Astrocyte of the cerebellum (primary cell): Measurements from ENCODE around the gene GALR3.
A peak's percentile ranks its signal among the peaks of the same experiment; 100 is the strongest.

Experiments used
- DNase-seq: peaks from one replicate; pipeline ENCODE4 v3.0.0-alpha.2; 2011; ENCODE audit warnings: low read depth
- H3K4me3 ChIP-seq: 2 replicates; pipeline ENCODE4 v1.5.1; 2011; ENCODE audit warnings: mild to moderate bottlenecking, low read depth, low read length, moderate library complexity
- in situ Hi-C: cut with HindIII; loops from 2 replicates; pipeline ENCODE4 v1.10.0; 2017; ENCODE audit warnings: low sequenced_read_pairs
- TF ChIP-seq, protein P1 (sequence below): IDR thresholded peaks from 2 replicates; pipeline ENCODE4 v1.5.1; 2012; ENCODE audit warnings: low read length, low read depth, moderate library complexity, mild to moderate bottlenecking; ENCODE audit errors: missing control alignments

GALR3 gene

DNA sequence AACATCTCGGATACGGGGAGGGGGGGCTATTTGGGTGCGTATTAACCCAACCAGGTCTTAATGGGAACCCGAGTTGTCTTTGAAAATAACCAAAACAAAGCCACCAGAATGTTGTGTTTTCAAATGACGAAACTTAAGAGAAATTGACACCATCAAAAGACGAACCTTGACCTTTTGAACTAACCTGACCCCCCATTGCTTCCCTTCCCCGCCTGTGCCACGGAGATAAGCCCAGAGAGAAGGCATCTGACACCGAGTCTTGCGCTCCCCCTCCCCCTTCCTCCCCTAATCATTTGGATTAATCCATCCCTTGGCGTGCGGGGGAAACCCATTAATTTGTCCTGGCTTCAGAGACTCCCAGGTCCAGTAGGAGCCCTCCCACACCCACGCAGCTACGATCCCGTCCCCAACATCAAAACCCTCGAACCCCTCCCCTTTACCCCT is 20.0 kb upstream of the GALR3 start:
- no peak overlapping the region for H3K4me3 ChIP-seq
- in situ Hi-C loops, result no loop called here
- TF ChIP-seq, protein P1, sequence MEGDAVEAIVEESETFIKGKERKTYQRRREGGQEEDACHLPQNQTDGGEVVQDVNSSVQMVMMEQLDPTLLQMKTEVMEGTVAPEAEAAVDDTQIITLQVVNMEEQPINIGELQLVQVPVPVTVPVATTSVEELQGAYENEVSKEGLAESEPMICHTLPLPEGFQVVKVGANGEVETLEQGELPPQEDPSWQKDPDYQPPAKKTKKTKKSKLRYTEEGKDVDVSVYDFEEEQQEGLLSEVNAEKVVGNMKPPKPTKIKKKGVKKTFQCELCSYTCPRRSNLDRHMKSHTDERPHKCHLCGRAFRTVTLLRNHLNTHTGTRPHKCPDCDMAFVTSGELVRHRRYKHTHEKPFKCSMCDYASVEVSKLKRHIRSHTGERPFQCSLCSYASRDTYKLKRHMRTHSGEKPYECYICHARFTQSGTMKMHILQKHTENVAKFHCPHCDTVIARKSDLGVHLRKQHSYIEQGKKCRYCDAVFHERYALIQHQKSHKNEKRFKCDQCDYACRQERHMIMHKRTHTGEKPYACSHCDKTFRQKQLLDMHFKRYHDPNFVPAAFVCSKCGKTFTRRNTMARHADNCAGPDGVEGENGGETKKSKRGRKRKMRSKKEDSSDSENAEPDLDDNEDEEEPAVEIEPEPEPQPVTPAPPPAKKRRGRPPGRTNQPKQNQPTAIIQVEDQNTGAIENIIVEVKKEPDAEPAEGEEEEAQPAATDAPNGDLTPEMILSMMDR, result no peak
- no peak for DNase-seq

DNA sequence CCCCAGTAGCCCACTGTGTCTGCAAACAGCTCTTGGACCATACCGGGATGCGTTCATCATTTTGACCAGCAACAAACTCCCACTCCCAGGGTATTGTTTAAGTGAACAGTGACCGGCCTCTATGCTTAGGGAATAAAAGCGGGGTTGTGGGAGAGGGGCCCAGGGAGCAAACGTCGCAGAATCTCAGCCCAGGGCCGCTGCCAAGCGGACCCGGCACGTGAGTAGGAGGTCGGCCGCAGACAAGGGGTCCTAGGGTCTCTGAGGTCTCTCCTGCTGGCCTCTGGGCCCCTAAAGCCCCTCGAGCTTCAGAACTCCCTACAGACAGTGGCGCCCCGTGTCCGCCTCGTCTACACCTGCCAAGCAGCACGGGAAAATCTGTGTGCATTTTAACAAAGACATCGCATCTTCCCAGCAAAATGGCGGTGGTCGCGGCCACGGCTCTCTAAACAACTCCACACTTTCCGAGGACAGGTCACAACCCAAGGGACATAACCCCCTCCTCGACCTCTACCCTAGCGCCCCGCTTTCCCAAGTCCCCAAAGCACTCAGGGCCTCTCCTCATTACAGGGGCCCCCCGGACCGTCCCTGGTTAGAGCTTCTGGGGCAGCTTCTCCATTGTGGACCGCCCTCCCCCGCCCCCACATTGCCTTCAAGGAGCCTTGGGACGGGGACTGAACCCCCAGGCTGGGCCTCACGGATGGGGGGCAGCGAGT is 19.4 kb upstream of the GALR3 start:
- no peak overlapping the region for H3K4me3 ChIP-seq
- TF ChIP-seq, protein P1, result no peak
- no peak for DNase-seq
- in situ Hi-C loops, result no loop called here

DNA sequence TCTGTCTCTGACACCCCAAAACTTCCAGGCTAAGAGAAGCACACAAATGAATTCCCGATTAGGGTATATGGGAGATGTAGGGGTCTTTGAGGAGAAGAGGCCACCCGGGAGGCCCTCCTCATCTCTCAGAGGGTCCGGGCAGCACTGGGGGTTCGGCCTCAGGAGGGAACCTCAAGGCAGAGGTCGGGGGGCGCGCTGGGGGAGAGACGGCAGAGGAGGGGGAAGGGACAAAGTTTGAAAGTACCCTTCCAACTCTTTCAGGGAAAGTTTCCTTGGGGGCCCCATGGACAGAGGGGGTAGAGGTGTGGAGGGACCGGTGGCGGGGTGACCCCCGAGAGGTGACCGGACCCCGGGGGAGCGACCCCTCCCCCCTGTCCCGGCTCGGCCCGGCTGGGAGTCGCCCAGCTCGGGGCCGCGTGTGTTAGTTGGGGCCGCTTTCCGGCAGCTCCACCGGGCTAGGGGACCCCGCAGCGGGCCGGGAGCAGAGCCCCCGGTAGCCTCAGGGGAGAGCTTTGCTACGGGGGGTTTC is 18.8 kb upstream of the GALR3 start:
- in situ Hi-C loops, result no loop called here
- TF ChIP-seq, protein P1, result no peak

DNA sequence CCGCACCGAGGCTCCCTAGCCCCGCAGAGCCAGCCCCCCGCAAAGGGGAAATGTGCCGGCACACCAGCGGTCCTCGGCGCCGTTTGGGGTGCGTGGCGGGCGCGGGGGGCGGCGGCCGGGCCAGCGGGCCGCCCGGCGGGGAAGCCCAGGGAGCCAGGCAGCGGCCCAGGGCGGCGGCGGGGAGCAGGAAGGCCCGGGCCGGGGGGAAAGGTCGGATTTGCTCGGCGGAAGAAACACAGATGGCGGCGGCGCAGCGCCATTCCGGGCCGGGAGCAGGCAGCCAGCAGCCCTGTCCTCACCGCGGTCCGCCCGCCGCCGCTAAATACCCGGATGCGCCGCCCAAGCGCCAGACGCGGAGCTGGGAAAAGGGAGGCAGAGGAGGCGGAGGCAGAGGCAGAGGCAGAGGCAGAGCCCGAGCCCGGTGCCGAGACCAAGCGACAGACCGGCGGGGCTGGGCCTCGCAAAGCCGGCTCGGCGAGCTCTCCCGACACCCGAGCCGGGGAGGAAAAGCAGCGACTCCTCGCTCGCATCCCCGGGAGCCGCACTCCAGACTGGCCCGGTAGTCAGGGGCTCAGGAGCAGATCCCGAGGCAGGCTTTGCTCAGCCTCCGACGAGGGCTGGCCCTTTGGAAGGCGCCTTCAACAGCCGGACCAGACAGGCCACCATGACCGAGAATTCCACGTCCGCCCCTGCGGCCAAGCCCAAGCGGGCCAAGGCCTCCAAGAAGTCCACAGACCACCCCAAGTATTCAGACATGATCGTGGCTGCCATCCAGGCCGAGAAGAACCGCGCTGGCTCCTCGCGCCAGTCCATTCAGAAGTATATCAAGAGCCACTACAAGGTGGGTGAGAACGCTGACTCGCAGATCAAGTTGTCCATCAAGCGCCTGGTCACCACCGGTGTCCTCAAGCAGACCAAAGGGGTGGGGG is 18.0 kb upstream of the GALR3 start:
- DNase-seq, result no peak
- H3K4me3 ChIP-seq, result peak overlapping the region; percentile 67
- TF ChIP-seq, protein P1, result no peak
- in situ Hi-C loops, result no loop called here

More for the DNA sequence above, 18.8 kb upstream of the GALR3 start:
- peak overlapping the region; percentile 24 for H3K4me3 ChIP-seq
- no peak for DNase-seq

DNA sequence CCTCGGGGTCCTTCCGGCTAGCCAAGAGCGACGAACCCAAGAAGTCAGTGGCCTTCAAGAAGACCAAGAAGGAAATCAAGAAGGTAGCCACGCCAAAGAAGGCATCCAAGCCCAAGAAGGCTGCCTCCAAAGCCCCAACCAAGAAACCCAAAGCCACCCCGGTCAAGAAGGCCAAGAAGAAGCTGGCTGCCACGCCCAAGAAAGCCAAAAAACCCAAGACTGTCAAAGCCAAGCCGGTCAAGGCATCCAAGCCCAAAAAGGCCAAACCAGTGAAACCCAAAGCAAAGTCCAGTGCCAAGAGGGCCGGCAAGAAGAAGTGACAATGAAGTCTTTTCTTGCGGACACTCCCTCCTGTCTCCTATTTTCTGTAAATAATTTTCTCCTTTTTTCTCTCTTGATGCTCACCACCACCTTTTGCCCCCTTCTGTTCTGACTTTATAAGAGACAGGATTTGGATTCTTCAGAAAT is 17.3 kb upstream of the GALR3 start:
- in situ Hi-C loops, result no loop called here
- peak overlapping the region; percentile 67 for H3K4me3 ChIP-seq
- no peak for DNase-seq
- TF ChIP-seq, protein P1, result no peak
